GM19193 (cell line): ENCODE results near the gene KIFC3.

ENCODE experiments used
- POLR2A ChIP-seq: IDR thresholded peaks from 4 replicates; pipeline ENCODE4 v1.6.1; 2011; ENCODE audit not compliant: insufficient read depth, insufficient read length; ENCODE audit errors: extremely low read depth

KIFC3 gene

GRCh38 chr16:57786632-57787518 lies 15.4 kb downstream of the KIFC3 start:
- no peak for TF ChIP-seq POLR2A

GRCh38 chr16:57785924-57786323 lies 16.4 kb downstream of the KIFC3 start:
- no peak for TF ChIP-seq POLR2A

- TF ChIP-seq POLR2A: no peak
These were observed 16.9 kb downstream of the KIFC3 start for GRCh38 chr16:57785385-57785784.

GRCh38 chr16:57784334-57784733 lies 18.0 kb downstream of the KIFC3 start:
- no peak for TF ChIP-seq POLR2A

GRCh38 chr16:57783883-57784282 lies 18.4 kb downstream of the KIFC3 start:
- no peak for TF ChIP-seq POLR2A

GRCh38 chr16:57783116-57783515 lies 19.2 kb downstream of the KIFC3 start:
- no peak for TF ChIP-seq POLR2A

- TF ChIP-seq POLR2A: no peak
These were observed 20.3 kb downstream of the KIFC3 start for GRCh38 chr16:57781741-57782606.

- no peak for TF ChIP-seq POLR2A
These were observed 20.9 kb downstream of the KIFC3 start for GRCh38 chr16:57781349-57781740.

- no peak for TF ChIP-seq POLR2A
These were observed 23.6 kb downstream of the KIFC3 start for GRCh38 chr16:57778658-57779057.

- no peak for TF ChIP-seq POLR2A
These were observed 26.4 kb downstream of the KIFC3 start for GRCh38 chr16:57775661-57776469.

- TF ChIP-seq POLR2A: no peak
These were observed 27.5 kb downstream of the KIFC3 start for GRCh38 chr16:57774705-57775285.

GRCh38 chr16:57773655-57774295 lies 28.5 kb downstream of the KIFC3 start:
- no peak for TF ChIP-seq POLR2A

- TF ChIP-seq POLR2A: no peak
These were observed 29.3 kb downstream of the KIFC3 start for GRCh38 chr16:57773019-57773418.
